HG02973 (cell line): ENCODE results near the gene ELF1.

Experiments
- ATAC-seq: cut with Tn5 transposase; IDR thresholded peaks from one replicate; pipeline ENCODE4 v1.9.1; 2021; ENCODE audit warnings: moderate library complexity; ENCODE audit not compliant: unreplicated experiment

Gene ELF1

DNA sequence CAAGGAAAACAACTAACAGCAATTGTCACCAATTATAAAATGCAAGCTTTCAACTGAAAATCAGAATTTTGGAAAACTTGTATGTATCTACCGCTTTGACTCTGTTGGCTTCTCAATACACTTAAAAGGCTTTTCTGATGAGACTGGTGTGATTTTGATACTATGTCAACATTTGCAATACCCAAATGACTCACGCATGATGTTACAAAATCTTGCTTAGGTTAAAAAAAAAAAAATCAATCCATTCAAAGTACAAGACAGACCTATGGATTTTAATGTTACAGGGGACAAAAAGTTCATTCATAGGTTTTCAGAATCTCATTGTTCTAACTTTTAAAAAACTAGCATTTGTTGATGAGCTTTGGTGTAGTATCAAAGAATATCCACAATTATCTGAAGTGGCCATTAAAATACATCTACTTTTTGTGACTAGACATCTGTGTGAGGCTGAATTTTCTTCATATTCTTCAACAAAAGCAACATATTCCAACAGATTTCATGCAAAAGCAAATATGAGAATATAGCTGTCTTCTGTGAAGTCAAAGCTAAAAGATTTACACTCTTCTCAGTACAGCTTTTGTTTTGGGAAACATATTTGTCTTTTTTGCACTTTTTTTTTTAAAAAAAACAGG lies 10.7 kb downstream of the ELF1 start:
- ATAC-seq = no peak

DNA sequence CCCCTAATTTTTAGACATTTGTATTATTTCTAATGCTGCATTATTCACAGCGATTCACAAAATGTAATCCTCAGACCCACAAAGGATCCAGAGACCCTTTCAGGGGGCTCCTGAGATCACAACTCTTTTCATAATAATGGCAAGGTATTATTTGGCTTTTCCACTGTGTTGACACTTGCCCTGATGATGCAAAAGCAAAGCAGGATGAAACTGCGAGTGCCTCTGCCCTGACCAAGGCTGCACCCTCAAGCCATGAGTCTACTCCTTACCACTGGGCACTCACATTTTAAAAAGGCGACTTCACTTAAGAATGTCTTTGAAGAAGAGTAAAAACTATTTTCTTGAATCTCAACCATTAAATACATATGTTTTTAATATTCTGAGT lies 11.4 kb downstream of the ELF1 start:
- ATAC-seq = no peak

DNA sequence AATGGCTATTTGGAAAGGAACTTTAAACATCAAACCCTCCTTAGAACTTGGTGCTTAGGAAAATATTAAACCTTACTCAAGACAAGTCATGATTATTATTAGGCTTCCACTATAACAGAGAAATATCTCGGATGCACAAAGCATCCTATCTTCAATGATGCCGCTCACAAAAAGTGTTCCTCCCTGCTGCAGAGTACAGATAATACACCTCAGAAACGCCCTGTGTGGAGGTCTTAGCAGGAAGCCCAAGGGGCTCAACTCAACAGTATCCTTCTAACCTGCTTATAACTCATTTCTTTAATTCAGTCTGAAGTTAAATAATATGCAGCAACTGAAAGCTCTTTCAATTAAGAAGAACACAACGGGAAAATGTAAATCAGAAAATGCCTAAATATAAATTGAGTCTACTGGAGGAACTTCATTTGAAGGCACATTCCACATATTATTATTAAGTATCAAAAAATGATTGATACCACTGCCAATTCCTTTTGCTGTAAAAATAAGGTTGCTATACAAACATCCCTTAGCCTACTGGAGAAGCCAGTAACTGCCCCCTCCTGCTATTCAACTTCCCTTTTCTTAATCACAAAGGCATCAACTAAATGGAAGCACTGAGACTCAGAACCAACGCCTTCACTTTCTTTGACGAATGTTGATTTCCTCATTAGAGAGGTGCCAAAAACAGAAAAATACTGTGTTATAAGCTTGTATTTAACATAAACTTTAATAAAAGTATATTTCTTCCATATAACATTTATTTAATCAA lies 12.0 kb downstream of the ELF1 start:
- ATAC-seq = no peak

DNA sequence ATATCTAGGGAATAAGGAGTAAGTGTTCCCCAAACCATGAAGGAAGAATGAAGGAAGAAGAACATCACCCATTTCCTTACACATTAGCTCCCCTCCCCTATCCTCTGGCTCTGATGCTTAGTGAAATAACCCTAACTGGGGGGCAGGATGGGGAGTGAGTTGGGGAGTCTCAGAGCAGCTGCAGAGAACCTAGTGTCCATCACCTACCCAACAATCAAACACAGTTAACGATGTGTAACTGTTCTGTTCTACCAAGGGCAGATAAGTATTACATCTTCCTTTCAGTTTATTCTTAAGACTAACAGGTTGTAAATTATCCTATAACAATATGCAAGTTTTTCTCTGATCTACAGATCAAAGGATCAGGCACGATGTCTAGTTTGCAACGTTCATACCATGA lies 12.8 kb downstream of the ELF1 start:
- no peak for ATAC-seq

DNA sequence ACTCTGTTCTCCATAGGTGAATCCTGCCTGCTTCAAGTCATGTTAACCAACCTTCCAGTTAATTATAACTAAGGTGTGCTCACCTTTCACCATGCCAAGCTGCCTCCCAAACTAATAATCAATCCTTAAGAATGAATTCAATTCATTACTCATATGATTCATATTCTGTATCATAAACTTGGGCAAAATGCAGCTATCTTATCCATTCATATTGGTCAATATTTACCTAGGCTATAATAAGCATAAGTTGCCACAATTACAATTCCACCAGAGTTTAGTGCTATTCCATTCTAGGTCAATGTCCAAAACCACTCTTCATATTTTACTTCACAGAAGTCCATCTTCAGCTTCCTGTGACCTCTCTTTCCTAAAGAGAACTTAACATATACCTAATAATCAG lies 13.4 kb downstream of the ELF1 start:
- ATAC-seq = no peak

DNA sequence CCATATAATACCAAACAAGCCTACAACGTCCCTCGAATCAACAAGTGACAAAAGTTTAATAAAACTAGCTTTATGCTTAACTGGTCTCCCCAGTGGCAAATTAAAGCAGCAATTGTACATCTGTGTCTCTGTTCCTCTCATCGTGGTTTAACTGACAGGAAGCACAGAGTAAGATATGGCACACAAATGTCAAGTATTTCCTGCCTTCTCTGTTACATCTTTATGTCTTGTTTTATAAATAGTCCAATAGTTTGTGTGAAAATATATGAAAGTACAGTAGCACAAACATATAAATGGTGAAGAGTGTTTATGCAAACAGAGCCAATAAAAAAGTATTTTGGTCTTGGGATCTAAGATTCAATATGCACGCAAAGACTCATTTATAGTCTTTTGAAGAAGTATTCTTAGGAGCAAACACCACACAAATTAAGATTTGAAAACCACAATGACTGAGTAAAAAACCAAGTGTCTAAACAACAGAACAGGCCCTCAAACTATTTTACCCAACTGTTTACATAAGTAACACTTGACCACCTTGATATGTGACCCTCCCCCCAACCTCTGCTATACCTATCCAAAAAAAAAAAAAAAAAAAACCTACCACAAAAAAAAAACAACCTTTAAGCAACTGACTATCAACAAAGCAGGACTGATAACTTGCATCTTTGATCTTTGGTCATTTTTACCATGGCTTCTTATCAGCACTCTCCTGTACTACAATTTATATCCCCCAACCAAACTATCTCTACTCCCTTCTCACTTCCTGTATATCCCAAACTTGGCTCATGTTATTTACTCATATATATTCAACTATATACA lies 14.0 kb downstream of the ELF1 start:
- ATAC-seq = peak; percentile 68

DNA sequence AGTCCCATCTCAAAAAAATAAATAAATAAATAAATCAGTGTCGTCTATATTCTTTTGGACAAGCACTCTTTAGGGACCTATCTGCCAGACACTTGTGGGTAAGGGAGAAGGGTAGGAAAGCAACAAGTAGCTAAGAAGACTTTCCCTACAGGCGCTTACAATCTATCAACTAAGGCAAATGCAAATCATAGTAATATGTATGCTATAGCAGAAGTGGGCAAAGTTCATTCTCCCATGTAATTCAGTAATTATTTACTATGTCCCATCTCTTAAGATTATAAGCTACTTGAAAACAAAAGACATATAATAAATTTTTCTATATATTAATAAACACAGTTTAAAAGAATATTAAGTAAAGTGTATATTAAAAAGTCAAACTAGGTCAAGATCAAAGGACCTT lies 16.5 kb downstream of the ELF1 start:
- no peak for ATAC-seq

DNA sequence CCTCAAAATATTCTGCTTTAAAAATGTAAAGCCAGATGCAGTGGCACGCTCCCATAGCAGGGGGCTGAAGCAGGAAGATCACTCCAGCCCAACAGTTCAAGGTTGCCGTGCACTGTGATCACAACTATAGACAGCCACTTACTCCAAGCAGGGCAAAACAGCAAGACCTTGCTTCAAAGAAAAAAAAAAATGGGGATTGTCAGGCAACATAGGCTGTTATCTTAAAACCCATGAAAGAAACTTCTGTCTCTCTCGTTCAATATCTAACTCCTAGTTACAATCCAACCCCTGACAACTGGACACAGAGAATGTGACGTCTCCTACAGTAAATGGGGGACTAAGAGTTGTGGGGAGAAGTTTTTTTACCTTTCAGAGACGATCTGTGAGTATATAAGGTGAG lies 17.4 kb downstream of the ELF1 start:
- no peak for ATAC-seq

DNA sequence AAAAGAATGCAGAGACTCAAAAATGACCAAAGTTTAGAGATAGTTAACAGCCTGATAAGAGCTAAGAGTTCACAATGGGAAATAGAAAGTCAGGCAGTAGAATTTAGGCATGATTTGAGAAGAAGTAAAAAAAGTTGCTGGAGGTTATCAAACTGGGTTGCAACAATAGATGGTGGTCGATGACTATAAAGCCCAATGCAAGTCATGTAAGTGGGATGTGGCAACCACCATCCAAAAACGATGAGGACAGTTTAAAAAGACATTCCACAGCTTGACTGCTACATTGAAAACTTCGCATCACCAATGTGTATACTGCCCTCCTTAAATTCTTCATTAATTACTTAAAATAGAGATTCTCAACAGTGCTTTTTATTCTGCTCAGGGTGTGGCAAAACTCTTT lies 19.7 kb downstream of the ELF1 start:
- ATAC-seq = no peak

DNA sequence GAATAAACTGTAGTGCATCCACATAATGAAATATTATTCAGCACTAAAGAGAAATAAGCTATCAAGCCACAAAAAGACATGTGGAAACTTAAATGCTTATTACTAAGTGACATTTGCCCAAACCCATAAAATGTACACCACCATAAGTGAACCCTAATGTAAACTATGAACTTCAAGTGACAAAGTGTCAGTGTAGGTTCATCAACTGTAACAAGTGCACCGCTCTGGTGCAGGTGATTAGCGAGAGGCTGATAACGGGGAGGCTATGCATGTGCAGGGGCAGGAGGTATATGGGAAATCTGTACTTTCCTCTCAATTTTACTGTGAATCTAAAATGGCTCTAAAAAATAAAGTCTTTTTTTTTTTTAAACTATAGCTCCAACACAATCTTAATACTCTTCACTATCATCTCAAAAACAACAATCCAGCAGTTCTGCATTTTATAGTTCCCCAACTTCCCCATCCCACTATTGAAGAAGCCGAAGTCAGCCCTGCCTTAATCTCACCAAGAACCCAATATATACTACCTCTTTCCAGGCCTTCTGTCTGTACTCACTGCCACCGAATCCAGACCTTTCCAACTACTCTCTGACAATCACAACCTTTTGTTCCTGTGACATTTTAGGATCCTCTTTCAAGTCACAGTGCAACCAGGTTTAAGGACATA lies 22.6 kb downstream of the ELF1 start:
- ATAC-seq = no peak

DNA sequence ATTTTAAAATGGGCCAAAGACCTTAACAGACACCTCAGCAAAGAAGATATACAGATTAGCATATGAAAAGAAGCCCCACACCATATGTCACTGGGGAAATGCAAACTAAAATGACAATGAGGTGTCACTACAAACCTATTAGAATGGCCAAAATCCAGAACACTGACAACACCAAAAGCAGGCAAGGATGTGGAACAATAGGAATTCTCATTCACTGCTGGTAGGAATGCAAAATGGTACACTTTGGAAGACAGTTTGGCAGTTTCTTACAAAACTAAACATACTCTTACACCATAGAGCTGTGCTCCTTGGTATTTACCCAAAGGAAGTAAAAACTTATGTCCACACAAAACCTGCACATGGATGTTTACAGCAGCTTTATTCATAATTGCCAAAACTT lies 23.1 kb downstream of the ELF1 start:
- ATAC-seq = no peak

DNA sequence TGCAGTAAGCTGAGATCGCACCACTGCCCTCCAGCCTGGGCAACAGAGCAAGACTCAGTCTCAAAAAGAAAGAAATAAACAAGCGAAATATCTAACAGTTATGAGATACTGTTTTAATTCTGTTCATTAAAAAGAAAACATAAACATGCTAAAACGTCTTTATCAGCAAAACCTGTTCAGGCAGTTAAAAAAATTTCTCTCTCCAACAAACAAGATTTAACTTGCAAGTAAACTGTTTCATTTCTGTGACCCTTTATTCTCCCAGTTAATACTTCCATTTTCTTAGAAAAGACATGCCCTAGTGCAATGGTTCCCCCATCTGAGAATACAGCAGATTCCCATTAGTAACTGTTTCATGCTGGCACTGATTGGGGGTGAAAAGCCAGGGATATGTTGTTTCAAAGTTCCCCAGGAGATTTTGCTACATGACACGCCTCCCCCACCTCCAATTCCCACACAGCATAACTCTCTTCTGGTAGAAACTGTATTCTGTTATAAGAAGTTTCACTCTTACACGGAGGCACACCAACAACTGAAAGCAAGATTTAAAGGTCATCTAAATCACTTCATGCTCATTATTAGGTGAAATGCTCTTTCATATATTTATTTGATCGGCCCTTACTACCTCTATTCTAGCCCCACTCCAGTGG lies 24.4 kb downstream of the ELF1 start:
- peak; percentile 84 for ATAC-seq

DNA sequence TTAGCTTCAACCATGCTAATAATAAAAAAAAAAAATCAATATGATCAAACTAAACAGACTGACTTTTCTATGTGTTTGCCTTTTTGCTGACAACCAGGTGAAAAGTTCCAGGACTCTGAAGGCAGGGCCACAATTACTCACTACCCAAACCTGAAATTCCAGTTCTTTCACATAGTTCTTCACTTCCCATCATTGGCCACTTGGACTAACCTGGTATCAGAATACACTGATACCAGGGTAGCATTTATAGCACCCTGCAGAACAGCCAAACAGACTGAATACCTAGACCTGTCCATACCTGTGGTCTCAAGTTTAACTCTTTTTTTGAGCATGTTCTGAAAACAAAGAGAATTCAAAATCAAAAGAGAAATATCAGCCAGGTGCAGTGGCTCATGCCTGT lies 25.1 kb downstream of the ELF1 start:
- no peak for ATAC-seq

DNA sequence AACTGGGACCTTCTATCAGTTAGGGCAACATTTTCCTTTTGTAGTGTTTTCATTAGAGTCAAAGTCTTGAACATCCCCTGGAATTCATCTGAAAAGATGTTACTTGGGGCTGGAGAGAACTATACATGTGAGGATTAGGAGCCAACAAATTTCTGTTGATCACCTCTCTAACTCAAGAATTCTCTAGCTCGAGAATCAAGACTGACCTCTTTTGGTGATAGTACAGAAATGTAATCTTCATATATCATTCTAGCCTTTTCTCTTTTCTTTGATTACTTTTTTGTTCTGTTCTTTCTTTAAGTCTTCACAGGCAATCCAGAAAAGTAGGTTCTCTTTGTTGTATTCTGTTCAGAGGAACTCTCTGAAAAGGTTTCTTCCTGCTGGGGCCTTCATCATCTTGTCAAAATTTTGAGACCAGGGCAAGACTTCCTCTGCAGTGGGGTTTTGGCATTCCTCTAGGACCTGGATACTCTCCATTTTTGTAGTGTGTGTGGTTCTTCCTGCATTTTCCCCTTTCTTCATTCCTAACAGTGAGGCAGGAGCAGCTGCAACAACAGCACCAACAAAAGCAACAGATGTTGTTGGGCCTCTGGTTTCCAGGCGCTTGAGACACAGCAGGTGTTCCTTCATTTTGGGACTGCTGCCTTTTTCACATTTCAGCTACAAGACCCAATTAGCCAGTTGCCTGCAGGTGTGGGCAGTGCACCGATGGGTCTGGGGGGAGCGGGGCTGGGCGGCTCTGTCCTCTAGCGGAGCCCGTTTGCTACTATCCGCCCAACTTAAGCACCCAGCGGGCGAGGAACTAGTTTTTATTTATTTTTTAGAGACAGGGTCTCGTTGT lies 26.2 kb downstream of the ELF1 start:
- no peak for ATAC-seq

DNA sequence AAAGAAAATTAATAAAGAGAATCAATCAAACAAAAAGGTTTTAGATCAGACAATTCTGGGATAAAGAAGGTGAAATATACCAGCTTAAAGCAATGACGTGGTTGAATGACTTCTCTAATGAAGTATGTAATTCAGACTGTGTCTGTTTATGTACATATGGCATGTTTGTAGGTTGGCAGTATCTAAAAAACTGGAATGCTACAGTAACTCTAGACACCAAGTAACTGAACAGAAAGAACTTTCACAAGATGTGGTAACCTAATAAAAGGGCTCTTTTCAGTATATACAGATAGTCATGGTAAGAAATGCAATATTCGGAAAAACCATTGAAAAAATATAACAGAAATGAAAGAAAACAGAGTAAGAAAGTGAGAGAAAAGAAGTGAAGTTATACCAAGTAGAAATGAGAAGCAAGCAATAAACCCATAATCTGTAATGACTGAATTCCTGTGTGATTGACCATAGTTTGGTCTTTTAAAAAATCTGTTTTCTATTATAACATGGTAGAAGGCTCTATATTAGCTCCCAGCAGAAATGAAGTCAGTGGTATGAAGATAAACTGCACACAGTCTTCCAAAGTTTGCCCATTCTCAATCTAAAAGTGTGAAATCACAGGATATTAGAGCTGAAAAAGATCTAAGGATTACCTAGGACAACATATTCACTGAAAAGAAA lies 31.4 kb downstream of the ELF1 start:
- no peak for ATAC-seq

DNA sequence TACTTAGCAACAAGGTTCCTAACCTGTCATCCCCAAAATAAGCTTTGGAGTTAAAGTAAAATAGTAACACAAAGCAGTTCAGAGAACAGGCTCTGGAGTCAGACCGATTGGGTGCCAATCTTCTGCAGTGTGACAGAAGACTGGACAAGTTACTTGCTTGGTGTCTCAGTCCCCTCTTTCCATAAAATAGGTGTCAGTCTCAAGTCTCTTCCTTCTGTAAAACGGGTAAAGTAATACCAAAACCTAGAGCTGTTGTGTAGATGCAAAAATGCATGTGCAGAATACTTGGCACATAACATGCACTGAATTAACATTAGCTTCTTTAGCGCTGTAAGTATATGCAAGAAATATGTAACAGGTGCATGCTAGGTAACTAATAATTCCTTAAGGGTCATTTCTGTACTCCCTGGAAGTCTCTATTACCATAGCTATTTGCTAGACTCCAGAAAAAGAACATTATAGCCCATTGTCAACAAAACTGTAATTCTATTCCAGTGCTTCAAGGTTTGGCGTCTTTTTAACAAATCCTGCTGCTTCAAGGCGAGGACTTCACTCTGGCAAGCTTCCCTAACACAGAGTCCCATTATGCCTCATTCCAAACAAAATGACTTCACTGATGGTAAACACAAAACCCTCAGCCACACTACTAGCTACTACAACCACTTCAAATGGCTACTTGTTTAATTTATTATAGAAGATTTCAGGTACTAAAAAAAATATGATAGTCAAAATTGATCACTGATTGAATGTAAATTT lies 32.8 kb downstream of the ELF1 start:
- ATAC-seq = no peak

DNA sequence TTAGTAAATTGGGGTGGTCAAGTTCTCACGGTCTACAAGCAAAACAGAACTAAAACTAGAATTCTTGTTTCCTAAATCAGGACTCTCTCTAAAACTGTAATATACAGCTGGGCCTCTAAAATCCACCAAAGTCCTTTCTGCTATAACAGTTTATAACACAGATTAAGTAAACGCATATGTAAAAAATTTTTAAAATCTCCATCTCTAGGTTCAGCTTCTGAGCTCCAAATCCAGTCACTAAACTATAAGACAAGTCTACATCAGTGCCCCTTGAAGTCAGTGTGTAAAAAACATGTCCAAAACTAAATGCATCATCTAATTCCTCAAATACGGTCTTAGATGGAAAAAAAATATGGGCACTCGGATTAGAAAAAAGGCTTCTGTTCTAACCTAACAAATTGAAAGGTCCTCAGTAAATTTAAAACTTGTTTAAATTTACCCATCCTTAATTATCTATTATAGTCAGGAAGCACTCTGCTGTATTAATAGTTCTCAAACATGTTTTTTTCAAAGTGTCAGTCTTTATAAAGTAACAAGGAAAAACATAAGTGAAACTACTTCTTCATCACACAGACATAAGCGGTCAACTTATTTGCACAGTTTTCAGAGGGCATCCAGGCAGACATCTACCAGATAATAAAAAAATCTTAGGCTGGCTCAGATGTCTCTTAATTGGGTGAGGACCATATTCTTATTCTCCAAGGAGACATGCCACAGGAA lies 33.6 kb downstream of the ELF1 start:
- ATAC-seq = no peak

DNA sequence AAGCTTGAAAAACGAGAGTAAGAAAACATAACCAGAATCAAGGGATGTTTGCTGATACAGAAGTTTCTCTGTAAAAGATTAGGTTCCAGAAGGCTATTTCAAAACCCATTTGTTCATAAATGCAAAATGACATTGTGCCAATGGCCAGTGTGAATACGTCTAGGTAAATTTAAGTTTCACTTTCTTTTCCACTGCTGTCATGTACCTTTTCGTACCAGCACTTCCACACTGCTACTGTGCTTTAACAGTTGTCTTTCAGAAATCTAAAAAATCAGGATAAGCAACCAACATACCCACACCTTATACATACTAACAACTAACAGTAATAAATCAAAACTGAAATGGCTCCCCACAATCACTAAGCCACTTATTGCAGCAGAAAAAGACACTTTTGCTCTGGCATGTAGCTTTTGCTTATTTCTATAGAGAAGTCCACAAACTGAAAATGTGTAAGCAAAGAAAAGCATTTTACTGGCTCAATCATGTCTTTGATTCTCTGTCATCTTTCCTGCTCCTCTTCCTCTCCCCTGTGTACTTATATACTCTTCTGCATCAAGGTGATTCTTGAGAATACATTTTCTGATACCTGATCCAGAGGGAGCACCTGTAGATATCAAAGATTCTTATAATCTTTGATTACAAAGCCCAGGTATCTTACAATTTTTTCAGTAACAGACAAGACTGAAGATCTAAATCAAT lies 34.3 kb downstream of the ELF1 start:
- ATAC-seq = peak; percentile 44
